ENCODE data around the gene YIPF6.
"Not testable (repeated sequence)": the region's sequence is repeated elsewhere in the genome, so short reads cannot be mapped to it uniquely, and the experiment has no call there.

YIPF6 gene

GRCh38 chrX:68498508-68499379 lies at the start of gene YIPF6:
TSS of gene YIPF6 (plus strand) at chrX:68499051. CDS start at chrX:68499067, 16 bp downstream.
- DNase-seq: peak; percentile 43 to 61

GRCh38 chrX:68451720-68452119 lies 47.1 kb upstream of the YIPF6 start:
- DNase-seq: no peak

- no peak for DNase-seq
Observed at GRCh38 chrX:68454476-68455150, 44.2 kb upstream of the YIPF6 start.

GRCh38 chrX:68455151-68455510 lies 43.7 kb upstream of the YIPF6 start:
- DNase-seq: no peak

GRCh38 chrX:68461093-68461492 lies 37.8 kb upstream of the YIPF6 start:
- DNase-seq: no peak

GRCh38 chrX:68461576-68461975 lies 37.3 kb upstream of the YIPF6 start:
- DNase-seq: no peak

GRCh38 chrX:68462197-68462596 lies 36.7 kb upstream of the YIPF6 start:
- DNase-seq: no peak

GRCh38 chrX:68462653-68463052 lies 36.2 kb upstream of the YIPF6 start:
- DNase-seq: peak in 1 of 2 experiments; percentile 15

GRCh38 chrX:68463880-68464279 lies 35.0 kb upstream of the YIPF6 start:
- DNase-seq: no peak

- DNase-seq: no peak
Observed at GRCh38 chrX:68464796-68465195, 34.1 kb upstream of the YIPF6 start.

- no peak for DNase-seq
Observed at GRCh38 chrX:68480969-68481368, 17.9 kb upstream of the YIPF6 start.

GRCh38 chrX:68486198-68486597 lies 12.7 kb upstream of the YIPF6 start:
- DNase-seq: not testable (repeated sequence)

GRCh38 chrX:68487254-68487653 lies 11.6 kb upstream of the YIPF6 start:
- DNase-seq: no peak

- DNase-seq: no peak
Observed at GRCh38 chrX:68487924-68488323, 10.9 kb upstream of the YIPF6 start.

- DNase-seq: no peak
Observed at GRCh38 chrX:68488657-68489056, 10.2 kb upstream of the YIPF6 start.

- DNase-seq: peak in 1 of 2 experiments; percentile 37
Observed at GRCh38 chrX:68490644-68491043, 8.2 kb upstream of the YIPF6 start.

- no peak for DNase-seq
Observed at GRCh38 chrX:68492583-68492982, 6.3 kb upstream of the YIPF6 start.

GRCh38 chrX:68493776-68494175 lies 5.1 kb upstream of the YIPF6 start:
- not testable (repeated sequence) for DNase-seq

GRCh38 chrX:68498044-68498507 lies 775 bp upstream of the YIPF6 start:
- peak in 1 of 2 experiments; percentile 33 for DNase-seq

GRCh38 chrX:68499543-68500504 lies 973 bp downstream of the YIPF6 start:
- DNase-seq: no peak

- DNase-seq: no peak
Observed at GRCh38 chrX:68503836-68504636, 5.2 kb downstream of the YIPF6 start.

GRCh38 chrX:68506649-68507048 lies 7.8 kb downstream of the YIPF6 start:
- DNase-seq: no peak
